ENCODE measurements around the gene OR1F1.

DNA sequence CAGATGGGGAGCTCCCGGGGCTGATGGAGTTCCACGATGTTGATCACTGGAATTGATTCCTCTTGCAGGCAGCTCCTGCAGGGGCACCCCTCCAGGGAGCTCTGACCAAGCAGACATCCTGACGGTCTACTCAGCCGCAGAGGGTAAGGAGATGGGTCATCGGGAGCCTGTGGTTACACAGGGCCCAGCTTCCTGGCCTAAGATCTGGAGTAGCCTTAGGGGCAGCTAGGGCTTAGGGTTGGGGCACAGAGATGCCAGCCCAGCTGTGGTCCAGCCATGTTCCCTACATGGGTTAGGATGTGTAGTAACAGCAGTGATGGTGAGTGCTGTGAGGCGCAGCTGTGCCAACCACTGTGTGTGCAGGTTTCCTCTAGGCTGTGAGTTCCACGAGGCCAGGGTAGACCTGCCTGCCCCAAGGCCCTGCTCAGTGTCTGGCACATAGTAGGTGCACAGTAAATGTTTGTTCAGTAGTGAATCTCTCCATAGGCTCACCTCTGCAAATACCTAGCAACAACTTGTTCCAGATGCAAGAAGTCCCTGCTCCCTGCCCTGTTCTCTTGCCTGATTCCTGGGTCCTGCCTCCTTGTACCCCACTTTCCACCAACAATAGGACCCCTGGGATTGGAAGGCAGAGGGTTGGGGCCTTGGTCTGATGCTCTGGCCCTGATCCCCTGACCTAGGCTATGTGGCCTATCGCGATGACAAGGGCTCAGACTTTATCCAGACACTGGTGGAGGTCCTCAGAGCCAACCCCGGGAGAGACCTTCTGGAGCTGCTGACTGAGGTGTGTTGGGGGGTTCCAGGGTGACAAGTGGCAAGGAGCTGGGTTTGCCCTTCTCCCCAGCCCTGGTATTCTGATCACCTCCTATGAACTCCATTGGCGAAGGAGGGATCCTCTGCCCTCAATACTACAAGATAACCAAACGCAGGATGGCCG lies 39.5 kb upstream of the OR1F1 start:
- TF ChIP-seq GATA3 (IDR thresholded peaks at IDR 0.05; ENCODE audit: low read depth, low read length) (no peak), GATA2 (IDR thresholded peaks at IDR 0.05; ENCODE audit: low read depth, low read length) (no peak)

All from SH-SY5Y (cell line).